Esophagus squamous epithelium (tissue), 4 donors: ENCODE data around the gene NBL1.

Experiments
- CTCF ChIP-seq, 6 experiments: fragments of 450-650 bp in 4 of 6; fragments of 200-600 bp in 2 of 6; sonication (generic) in 2 of 6; IDR thresholded peaks; one replicate each; pipeline ENCODE4 v1.5.1; 2016 to 2019; ENCODE audit warnings: antibody characterized with exemption in 6 of 6, mild to moderate bottlenecking in 4 of 6, moderate library complexity in 4 of 6
- POLR2A ChIP-seq, 4 donors: fragments of 450-650 bp; IDR thresholded peaks; one replicate each; pipeline ENCODE4 v1.6.1; 2017; ENCODE audit warnings: antibody characterized with exemption in 4 of 4, mild to moderate bottlenecking in 4 of 4, moderate library complexity in 3 of 4

- TF ChIP-seq CTCF (IDR thresholded peaks at IDR 0.05) (no peak), POLR2A (IDR thresholded peaks at IDR 0.05) (no peak)
These were observed 52.7 kb downstream of the NBL1 start for GRCh38 chr1:19696820-19697219.
